Fibroblast of skin of abdomen (primary cell): ENCODE data around the gene PFKFB3.
"Not testable (repeated sequence)": the region's sequence is repeated elsewhere in the genome, so short reads cannot be mapped to it uniquely, and the experiment has no call there.

Source experiments
- DNase-seq: peaks from one replicate; pipeline ENCODE4 v3.0.0-alpha.2; 2013

The PFKFB3 gene

DNA sequence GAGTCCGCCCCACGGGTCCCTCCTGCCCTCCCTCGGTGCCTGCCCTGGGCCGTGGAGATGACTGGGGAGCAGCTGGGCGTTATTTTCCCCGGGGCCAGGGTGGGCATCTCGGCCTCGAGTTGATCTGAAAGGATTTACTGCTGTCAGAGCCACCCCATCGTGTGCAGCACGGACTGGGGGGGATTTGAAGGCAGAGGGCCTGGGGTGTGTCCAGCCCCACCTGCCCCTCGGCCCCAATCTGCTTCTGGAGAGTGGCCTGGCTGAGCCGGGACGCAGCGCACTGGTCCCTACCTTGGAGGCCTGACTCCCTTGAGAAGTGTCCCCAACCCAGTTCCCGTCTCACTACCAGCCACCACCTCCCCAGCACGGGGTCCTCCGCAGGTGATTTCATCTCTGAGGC, 24.2 kb upstream of the PFKFB3 start:
- DNase-seq: no peak

DNA sequence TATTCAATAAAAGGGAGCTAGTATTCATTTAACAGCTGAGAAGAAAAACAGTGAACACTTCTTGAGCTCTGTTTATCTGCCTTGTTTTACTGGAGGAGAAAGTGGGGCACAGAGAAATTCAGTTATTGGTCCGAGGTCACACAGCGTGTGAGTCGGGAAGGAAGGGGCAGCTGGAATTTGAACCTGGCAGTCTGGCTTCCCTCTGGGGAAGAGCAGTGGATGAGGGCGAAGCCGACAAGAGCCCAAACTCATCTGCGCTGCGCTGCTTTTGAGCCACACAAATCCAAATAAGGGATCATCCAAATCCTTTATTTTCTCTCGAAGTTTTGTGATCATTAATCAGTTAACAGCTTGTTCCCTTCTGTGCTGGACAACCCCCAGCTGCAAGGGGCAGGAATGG, 23.7 kb upstream of the PFKFB3 start:
- DNase-seq: no peak

GRCh38 chr10:6180480-6181110, 22.1 kb upstream of the PFKFB3 start:
- DNase-seq: no peak

- no peak for DNase-seq
These were observed 21.5 kb upstream of the PFKFB3 start for GRCh38 chr10:6181249-6181648.

DNA sequence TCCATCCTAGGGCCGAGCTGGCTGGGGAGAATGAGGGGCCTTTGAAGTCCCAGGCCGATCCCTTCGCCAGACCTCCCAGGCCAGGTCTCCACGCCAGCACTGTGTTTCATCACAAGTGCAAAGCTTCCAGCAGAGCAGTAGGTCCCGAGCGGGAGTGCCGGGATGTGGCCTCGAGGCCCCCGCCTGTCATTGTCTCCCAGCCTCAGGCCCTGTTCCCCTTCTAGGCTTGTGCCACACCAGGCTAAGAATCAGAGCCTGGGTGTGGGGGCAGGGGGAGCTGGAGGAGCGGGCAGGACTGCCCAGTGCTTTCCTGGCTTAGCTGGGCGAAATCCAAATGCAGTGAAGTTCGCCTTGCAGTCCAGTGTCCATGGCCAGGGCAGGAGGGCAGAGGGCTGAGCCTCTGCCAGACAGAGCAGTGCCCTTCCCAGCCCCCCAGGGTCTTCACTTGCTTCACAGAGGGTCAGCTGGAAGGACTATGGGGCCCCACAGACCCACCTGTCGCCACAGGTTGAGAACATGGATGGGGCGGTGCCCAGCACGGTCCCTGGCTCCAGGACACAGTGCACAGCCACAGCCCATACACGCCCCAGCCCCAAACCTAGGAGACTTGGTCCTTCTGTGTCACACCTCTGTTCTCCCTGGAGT, 20.2 kb upstream of the PFKFB3 start:
- DNase-seq: no peak

DNA sequence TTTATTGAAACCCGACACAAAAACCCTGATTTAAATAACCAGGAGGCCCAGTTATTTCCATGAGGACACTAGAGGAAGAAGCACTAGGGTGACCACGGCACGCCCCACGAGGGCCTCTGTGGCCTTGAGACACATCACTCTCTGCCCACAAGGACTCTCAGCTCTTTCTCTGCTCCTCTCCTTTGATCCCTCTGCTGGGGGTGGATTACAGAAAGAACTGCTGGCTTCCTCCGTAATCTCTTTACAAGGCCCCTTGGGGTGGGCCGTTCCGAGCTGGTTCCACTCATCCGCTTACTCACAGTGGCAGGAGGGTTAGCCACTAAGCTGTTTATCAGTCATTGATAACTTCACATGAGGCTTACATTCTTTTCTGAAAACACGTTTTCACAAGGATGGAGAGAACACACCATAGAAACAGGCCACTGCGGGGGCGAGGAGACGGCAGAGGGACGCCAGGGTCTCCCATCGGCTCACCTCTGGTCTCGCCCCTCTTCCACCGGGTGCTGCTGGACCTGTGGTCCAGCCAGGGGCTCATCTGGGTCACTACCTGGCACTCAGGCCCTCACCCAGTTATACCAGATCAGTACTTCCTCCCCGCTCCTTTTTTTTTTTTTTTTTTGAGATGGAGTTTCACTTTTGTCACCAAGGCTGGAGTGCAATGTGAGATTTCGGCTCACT, 17.6 kb upstream of the PFKFB3 start:
- no peak for DNase-seq

DNA sequence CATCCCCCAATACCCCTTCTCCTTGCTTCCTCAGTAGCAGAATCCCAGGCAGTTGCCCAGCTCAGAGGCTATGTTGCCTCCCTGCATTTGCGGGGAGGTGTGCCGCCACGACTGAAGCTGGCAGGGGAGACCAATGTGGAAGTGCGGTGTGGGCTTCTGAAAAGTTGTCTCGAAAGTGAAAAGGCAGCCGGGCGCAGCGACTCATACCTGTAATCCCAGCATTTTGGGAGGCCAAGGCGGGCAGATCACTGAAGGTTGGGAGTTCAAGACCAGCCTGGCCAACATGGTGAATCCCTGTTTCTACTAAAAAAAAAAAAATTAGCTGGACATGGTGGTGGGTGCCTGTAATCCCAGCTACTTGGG, 15.9 kb upstream of the PFKFB3 start:
- DNase-seq: no peak

DNA sequence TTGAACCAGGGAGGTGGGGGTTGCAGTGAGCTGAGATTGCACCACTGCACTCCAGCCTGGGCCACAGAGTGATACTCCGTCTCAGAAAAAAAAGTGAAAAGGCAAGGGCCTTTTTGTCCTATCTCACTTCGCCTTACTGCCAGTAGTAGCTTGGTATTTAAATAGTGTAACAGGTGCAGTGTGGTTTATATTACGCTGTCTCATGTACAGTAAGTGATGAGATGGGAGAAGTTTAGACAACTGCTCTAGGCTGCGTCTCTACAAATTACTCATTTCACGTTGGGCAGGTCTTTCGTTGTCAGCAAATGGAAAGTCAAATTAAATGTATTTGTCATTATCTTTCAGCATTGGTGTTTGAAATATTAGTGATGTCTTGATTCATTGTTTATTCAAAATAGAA, 15.5 kb upstream of the PFKFB3 start:
- no peak for DNase-seq

- DNase-seq: not testable (repeated sequence)
These were observed 12.7 kb upstream of the PFKFB3 start for GRCh38 chr10:6190033-6190432.

DNA sequence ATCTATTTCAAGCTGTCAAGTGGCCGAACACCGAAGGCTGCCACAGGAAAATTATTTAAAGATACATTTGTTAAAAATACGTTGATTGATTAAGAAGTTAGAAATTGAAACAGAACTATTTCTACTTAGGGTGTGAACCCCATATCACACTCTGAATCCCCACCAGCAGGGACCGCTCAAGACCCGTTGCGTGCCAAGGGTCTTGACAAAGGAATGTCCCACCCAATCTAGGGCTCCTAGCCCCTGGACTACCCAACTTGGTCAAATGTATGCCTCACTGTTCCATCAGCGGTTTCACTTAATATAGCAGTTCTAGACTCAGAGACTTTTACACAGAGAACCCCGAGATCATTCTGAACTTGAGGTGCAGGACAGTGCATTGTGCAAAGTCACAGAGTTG, 11.6 kb upstream of the PFKFB3 start:
- no peak for DNase-seq

GRCh38 chr10:6191569-6191968, 11.2 kb upstream of the PFKFB3 start:
- DNase-seq: no peak

DNA sequence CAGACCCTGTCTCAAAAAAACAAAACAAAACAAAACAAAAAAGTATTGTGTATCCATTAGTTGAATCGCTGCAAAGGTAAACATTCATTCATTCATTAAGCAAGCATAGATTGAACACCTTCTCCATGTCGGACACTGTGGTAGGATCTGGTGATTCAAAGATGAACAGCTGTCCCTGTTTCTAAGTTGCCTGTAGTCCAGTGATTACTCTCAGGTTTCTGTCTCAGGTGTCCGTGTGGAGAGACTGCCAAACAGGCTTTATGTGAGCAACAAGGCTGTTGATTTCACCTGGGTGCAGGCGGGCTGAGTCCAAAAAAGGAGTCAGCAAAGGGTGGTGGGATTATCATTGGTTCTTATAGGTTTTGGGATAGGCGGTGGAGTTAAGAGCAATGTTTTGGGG, 9.4 kb upstream of the PFKFB3 start:
- not testable (repeated sequence) for DNase-seq

DNA sequence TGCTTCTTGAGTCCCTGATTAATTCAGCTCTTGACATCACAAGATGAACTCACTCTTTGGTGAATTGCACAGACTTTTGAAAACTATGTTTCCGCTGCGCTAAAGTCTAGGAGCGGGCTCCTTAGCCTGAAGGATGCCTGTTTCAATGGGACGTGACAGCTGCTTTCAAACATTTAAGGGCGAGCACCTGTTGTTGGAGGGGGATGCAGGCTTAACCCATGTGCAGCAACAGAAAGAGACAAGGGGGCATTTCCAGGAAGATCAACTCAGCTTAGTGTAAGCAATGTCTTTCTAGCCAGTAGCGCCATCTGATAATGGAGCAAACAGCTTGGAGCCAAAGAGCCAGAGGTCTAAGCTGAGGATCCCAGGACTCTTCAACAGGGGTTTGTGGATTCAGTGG, 8.4 kb upstream of the PFKFB3 start:
- DNase-seq: no peak

GRCh38 chr10:6195376-6195775, 7.4 kb upstream of the PFKFB3 start:
- no peak for DNase-seq

- no peak for DNase-seq
These were observed 6.9 kb upstream of the PFKFB3 start for GRCh38 chr10:6195846-6196245.

DNA sequence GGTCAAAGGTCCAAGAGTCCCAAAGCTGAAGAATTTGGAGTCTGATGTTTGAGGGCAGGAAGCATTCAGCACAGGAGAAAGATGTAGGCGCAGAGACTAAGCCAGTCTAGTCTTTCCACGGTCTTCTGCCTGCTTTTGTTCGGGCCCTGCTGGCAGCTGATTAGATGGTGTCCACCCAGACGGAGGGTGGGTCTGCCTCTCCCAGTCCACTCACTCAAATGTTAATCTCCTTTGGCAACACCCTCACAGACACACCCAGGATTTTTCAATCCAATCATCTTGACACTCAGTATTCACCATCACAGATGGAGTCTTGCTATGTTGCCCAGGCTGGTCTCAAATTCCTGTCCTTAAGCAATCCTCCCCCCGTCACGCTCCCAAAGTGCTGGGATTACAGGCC, 6.2 kb upstream of the PFKFB3 start:
- DNase-seq: not testable (repeated sequence)

- no peak for DNase-seq
These were observed 5.4 kb upstream of the PFKFB3 start for GRCh38 chr10:6197321-6197720.

- no peak for DNase-seq
These were observed 4.6 kb upstream of the PFKFB3 start for GRCh38 chr10:6198171-6198570.

GRCh38 chr10:6199131-6199733, 3.5 kb upstream of the PFKFB3 start:
- no peak for DNase-seq

- no peak for DNase-seq
These were observed 2.3 kb upstream of the PFKFB3 start for GRCh38 chr10:6200440-6200733.

DNA sequence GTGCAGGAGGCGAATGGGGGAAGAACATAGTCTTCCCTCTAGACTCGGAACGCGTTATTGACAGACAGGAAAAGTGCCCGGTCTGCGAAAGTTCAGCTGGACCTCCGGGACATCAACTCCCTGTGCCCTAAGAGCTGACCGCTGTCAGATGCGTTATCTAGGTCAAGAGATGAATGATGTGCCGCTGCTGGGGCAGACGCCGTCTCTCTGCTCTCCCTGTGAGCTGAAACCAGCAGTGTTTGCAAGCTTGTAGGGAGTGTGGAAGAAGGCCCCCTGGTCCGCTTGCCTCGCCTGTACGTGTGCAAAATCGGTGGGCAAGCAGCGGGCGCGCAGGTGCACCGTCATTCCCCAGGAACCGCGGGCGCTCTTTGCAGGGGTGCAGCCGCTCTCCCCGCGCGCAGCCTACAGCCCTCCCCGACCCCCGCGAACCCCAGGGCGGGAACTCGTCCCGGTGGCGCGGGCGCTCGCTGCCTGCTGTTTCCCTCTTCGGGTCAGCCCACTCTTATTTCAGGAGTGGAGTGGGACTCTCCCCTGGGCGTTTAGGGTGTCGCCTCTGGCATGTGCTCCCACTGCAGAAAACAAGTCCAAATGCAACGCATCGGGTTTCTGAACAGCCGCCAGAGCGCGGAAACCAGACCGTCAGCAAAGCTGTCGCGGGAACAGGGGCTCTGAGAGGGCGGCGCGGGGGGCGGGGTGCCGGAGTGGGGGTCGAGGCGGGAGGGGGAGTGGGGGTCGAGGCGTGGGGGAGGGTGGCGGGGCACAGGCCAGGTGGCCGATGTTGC, 1.8 kb upstream of the PFKFB3 start:
- peak; percentile 45 for DNase-seq

DNA sequence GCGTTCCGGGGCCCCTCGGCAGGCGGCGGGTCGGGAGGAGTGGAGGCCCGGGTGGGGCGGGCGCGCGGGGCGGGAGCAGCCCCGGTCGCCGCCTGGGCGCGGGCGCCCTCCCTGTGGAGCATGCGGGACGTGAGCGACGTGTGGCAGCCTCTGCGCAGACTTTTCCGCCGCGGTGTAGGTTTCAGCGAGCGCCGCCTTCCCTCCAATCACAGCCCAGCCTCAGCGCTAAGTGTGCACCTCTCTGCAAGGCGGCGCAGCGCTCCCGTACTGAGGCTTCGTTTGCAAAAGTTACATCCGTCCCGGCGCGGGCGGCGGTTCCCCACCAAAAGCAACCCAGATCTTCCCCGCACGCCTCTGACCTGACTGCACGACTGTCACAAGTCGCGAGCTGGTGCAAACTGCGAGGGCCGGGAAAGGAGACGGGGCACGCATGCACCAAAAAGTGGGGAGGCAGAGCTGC, 1.2 kb upstream of the PFKFB3 start:
- peak; percentile 79 for DNase-seq

DNA sequence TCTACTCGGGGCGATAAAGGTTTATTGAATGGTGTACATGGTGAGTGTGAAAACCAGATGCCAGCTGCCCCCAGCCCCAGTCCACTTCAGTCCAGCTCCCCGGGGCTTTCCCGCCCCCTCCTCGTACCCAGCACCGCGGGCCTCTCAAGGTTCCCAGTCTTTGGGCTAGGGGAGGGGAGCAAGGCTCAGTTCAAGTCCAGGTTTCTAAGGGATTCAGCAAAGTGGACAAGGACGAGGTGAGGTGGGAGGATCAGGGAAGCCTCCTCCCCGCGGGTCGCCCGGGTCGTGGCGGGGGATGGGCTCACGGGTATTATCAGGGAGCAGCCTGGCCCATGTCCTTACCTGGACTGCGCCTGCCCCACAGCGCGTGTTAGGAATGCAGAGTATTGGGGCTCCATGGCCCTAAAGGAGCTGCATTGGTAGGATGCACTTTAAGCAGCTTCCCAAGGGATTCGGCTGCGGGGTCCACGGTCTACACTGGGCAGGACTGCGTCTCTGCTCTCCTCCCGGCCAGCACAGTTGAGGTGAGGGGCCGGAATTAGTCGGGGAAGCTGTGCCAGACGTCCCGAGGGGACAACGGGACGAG, 541 bp upstream of the PFKFB3 start:
- no peak for DNase-seq
